Right lobe of liver (tissue), 4 donors: ENCODE measurements around the gene FIP1L1.

Experiments
- CTCF ChIP-seq, 4 donors: fragments of 200-600 bp in 3 of 4; fragments of 450-650 bp in 1 of 4; IDR thresholded peaks; one replicate each; pipeline versions ENCODE4 v1.5.1 to v1.8.0; 2016 to 2022; ENCODE audit warnings: antibody characterized with exemption in 4 of 4, mild to moderate bottlenecking in 2 of 4
- POLR2A ChIP-seq: fragments of 450-650 bp; IDR thresholded peaks from one replicate; pipeline ENCODE4 v1.6.1; 2017; ENCODE audit warnings: antibody characterized with exemption, mild to moderate bottlenecking
- donor health status: DM: no; HTN: no; CAD: no.
- donor health status: DM: no; HTN: no; CAD: no.
- donor health status: DM: no; HTN: yes; CAD: no.

GRCh38 chr4:53365486-53366300, 11.7 kb upstream of the FIP1L1 start, which contains the start of gene SCFD2:
- TF ChIP-seq CTCF (IDR thresholded peaks at IDR 0.05) (no peak), POLR2A (peak; percentile 23)
